GM12878 (cell line): ENCODE results near the gene REPS1. TPM values are rescaled to one million over a fixed set of nuclear protein-coding genes. Genes with fewer than 3 reads are reported as not detected.

ENCODE experiments used
- ATAC-seq: fragments of 200-7000 bp; cut with Tn5 transposase; 3 replicates; pipeline ENCODE4 v1.9.1; 2020; ENCODE audit warnings: mild to moderate bottlenecking, moderate library complexity
- BruUV-seq: library from RNA; stranded (reverse); fragments of 400-500 nt; replicated peaks from 2 replicates; lab custom pipeline; 2021; lab: Mats Ljungman, UMichigan
- CTCF ChIA-PET: fragments of 300-600 bp; sonication (Branson Sonifier 250); formaldehyde crosslinking; extraction: SDS; loops from one replicate; lab custom pipeline; 2021; ENCODE audit warnings: inconsistent platforms; lab: Yijun Ruan, JAX
- POLR2A ChIA-PET: fragments of 350-600 bp; formaldehyde crosslinking; extraction: SDS; loops from one replicate; lab custom pipeline; 2021; ENCODE audit warnings: inconsistent platforms; lab: Charles Lee
- RAD21 ChIA-PET: fragments of 300-600 bp; sonication (Branson Sonifier 250); formaldehyde crosslinking; loops from one replicate; lab custom pipeline; 2023; ENCODE audit warnings: antibody characterized with exemption; ENCODE audit not compliant: unreplicated experiment; lab: Charles Lee
- SMC1A ChIA-PET: fragments of 300-600 bp; sonication (Branson Sonifier 250); formaldehyde crosslinking; loops from one replicate; lab custom pipeline; 2023; ENCODE audit not compliant: unreplicated experiment, uncharacterized antibody; lab: Charles Lee
- DNase-seq: peaks from one replicate; pipeline ENCODE4 v3.0.0-alpha.2; 2011; ENCODE audit warnings: low read depth, low spot score
- FAIRE-seq: peaks from 3 replicates; lab custom pipeline; 2011; peaks lifted over from hg19 to GRCh38; lab: Jason Lieb, UNC
- H2AFZ ChIP-seq: 2 replicates; pipeline ENCODE4 v1.6.0; 2011; ENCODE audit warnings: low read depth, low read length, control low read depth; ENCODE audit not compliant: control insufficient read depth
- H3K27ac ChIP-seq: 2 replicates; pipeline ENCODE4 v1.5.1; 2011; ENCODE audit warnings: control low read depth; ENCODE audit not compliant: control insufficient read depth, insufficient read depth
- H3K27me3 ChIP-seq, 2 experiments: replicated peaks in 1 of 2; 2 replicates each; pipeline versions ENCODE4 v1.6.0 to v1.6.1; 2011; ENCODE audit warnings: low read length in 1 of 2; ENCODE audit not compliant: control insufficient read depth in 2 of 2, insufficient read depth in 2 of 2
- H3K36me3 ChIP-seq, 2 experiments: 2 replicates each; pipeline ENCODE4 v1.5.1; 2011; ENCODE audit warnings: low read length in 1 of 2; ENCODE audit not compliant: control insufficient read depth in 2 of 2, insufficient read depth in 2 of 2
- H3K4me1 ChIP-seq: 2 replicates; pipeline ENCODE4 v1.6.1; 2011; ENCODE audit warnings: mild to moderate bottlenecking, low read length, moderate library complexity, mixed read lengths; ENCODE audit not compliant: control insufficient read depth, insufficient read depth
- H3K4me2 ChIP-seq: 2 replicates; pipeline ENCODE4 v1.6.0; 2011; ENCODE audit warnings: control low read depth; ENCODE audit not compliant: control insufficient read depth, insufficient read depth
- H3K4me3 ChIP-seq: fragments of 200-600 bp; sonication (generic); 2 replicates; pipeline ENCODE4 v1.5.1; 2016
- H3K79me2 ChIP-seq: 2 replicates; pipeline ENCODE4 v1.6.0; 2011; ENCODE audit warnings: low read length; ENCODE audit not compliant: control insufficient read depth, insufficient read depth
- H3K9ac ChIP-seq: 2 replicates; pipeline ENCODE4 v1.8.0; 2011; ENCODE audit warnings: low read length, control low read depth, mixed read lengths; ENCODE audit not compliant: control insufficient read depth, insufficient read depth
- H3K9me3 ChIP-seq: replicated peaks from 3 replicates; pipeline ENCODE4 v1.5.1; 2011; ENCODE audit warnings: mild to moderate bottlenecking, low read length; ENCODE audit not compliant: control insufficient read depth, insufficient read depth
- H4K20me1 ChIP-seq: 2 replicates; pipeline ENCODE4 v1.6.0; 2011; ENCODE audit not compliant: control insufficient read depth, insufficient read depth
- ATF7 ChIP-seq: fragments of 450-650 bp; IDR thresholded peaks from 2 replicates; pipeline ENCODE4 v1.6.1; 2016; ENCODE audit warnings: low read depth, mild to moderate bottlenecking
- CBX5 ChIP-seq: sonication (generic); IDR thresholded peaks from 2 replicates; pipeline ENCODE4 v1.6.1; 2016; ENCODE audit warnings: low read depth, moderate library complexity, mild to moderate bottlenecking, inconsistent platforms
- CHD1 ChIP-seq: IDR thresholded peaks from 2 replicates; pipeline ENCODE4 v1.6.1; 2012; ENCODE audit warnings: low read depth, low read length, improper control_type of control experiment
- CHD4 ChIP-seq: fragments of 200-600 bp; sonication (generic); IDR thresholded peaks from 2 replicates; pipeline ENCODE4 v1.6.1; 2016; ENCODE audit warnings: mild to moderate bottlenecking
- GABPA ChIP-seq: IDR thresholded peaks from 2 replicates; pipeline ENCODE4 v1.6.1; 2014; ENCODE audit warnings: antibody characterized with exemption, low read depth, mild to moderate bottlenecking, inconsistent platforms
- RAD21 ChIP-seq: IDR thresholded peaks from 2 replicates; pipeline ENCODE4 v1.6.1; 2011; ENCODE audit warnings: mild to moderate bottlenecking, low read depth, low read length, moderate library complexity; ENCODE audit not compliant: insufficient read depth
- SIX5 ChIP-seq: IDR thresholded peaks from 2 replicates; pipeline ENCODE4 v1.6.1; 2011; ENCODE audit warnings: mild to moderate bottlenecking, low read depth, low read length, moderate library complexity; ENCODE audit not compliant: severe bottlenecking
- SP1 ChIP-seq: IDR thresholded peaks from one replicate; pipeline ENCODE4 v1.6.1; 2011; ENCODE audit warnings: low read depth, low read length
- SREBF1 ChIP-seq: IDR thresholded peaks from 2 replicates; pipeline ENCODE4 v1.6.1; 2012; ENCODE audit warnings: mild to moderate bottlenecking, low read length
- TAF1 ChIP-seq: IDR thresholded peaks from 2 replicates; pipeline ENCODE4 v1.6.1; 2011; ENCODE audit warnings: mild to moderate bottlenecking, low read depth, low read length, borderline replicate concordance
- ZNF217 ChIP-seq: fragments of 450-650 bp; IDR thresholded peaks from 2 replicates; pipeline ENCODE4 v1.6.1; 2017; ENCODE audit warnings: antibody characterized with exemption, mild to moderate bottlenecking
- WGBS: methylation state at CpG from one replicate; pipeline ENCODE4 v1.1.6; 2016; ENCODE audit warnings: low lambda C conversion rate; ENCODE audit not compliant: insufficient replicate concordance, insufficient coverage; ENCODE audit errors: missing lambda C conversion rate; 5-methylcytosine and 5-hydroxymethylcytosine counted together
- in situ Hi-C: fragments of 300-500 bp; cut with MboI; formaldehyde crosslinking; loops from 9 replicates; pipeline ENCODE4 v1.14.3; 2018; ENCODE audit warnings: mixed read lengths
- intact Hi-C: fragments of 100-400 bp; cut with micrococcal nuclease; formaldehyde crosslinking; loops from one replicate; pipeline ENCODE4 v1.14.2; 2022; ENCODE audit not compliant: unreplicated experiment
- polyA plus RNA-seq, 11 experiments: library from polyadenylated mRNA; depleted of rRNA in 4 of 11; unstranded in 6 of 11; stranded (reverse) in 5 of 11; fragments of >200 nt; fragmentation: Nextera tagmentation in 4 of 11; fragmentation: Illumina TruSeq in 1 of 11; extraction: Ambion mirVana in 4 of 11; extraction: Trizol in 1 of 11; gene quantifications; 1 replicate in 1 of 11; 2 replicates in 10 of 11; pipeline versions ENCODE4 v1.2.1 to v1.2.3, GENCODE V29; 2011 to 2016; ENCODE audit warnings: inconsistent platforms in 2 of 11, missing spikeins in 2 of 11, low read depth in 1 of 11
- total RNA-seq, 4 experiments: library from RNA; depleted of rRNA in 3 of 4; stranded (reverse); fragments of >200 nt in 3 of 4; fragmentation: Illumina TruSeq in 1 of 4; extraction: Trizol in 1 of 4; gene quantifications; 2 replicates each; pipeline versions ENCODE4 v1.2.1 to v1.2.3, GENCODE V29; 2013 to 2021
- TF ChIP-seq, protein P1 (sequence below): IDR thresholded peaks from 2 replicates; pipeline ENCODE4 v1.6.1; 2012; ENCODE audit warnings: low read depth, low read length, improper control_type of control experiment
- TF ChIP-seq, protein P2 (sequence below), 3 experiments: IDR thresholded peaks in 2 of 3; conservative IDR thresholded peaks in 1 of 3; 2 replicates each; pipeline ENCODE4 v1.5.1; 2011; ENCODE audit warnings: low read depth in 3 of 3, low read length in 3 of 3, mild to moderate bottlenecking in 3 of 3, control low read depth in 2 of 3, moderate library complexity in 2 of 3, inconsistent platforms in 1 of 3, mixed read lengths in 1 of 3; ENCODE audit not compliant: control insufficient read depth in 2 of 3, insufficient read depth in 1 of 3; ENCODE audit errors: extremely low read depth in 1 of 3
- TF ChIP-seq, protein P3 (sequence below): fragments of 450-650 bp; IDR thresholded peaks from 2 replicates; pipeline ENCODE4 v1.6.1; 2017; ENCODE audit warnings: borderline replicate concordance

The REPS1 gene
- total and polyA plus RNA-seq, 10 of the 15 experiments (the other 5 are each of a cell fraction or from before 2014, with no cell fraction given): 13.7 to 59.3 (median 31.7) TPM

DNA sequence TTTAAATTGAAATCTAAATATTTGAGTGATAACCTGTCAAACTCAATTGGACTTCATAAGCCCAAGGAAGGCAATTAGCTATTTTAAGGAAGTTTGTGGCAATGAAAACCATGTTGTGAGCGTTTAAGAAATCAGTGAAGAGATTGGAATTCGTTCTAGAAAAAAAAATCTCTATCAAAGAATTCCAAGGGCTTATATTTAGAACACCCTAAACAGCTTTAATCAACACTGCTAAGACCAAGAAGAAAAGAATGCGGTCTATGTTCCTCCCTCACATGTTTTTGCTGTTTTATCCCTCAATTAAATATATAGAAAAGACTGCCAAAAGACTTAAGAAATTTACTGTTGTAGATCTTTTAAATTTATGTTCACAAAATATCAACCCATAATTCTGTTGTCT, 23.9 kb upstream of the REPS1 start:
- Histone ChIP-seq H2AFZ (no peak overlapping the region), H3K4me3 (no peak overlapping the region), H3K36me3 (no peaks in the 10 kb centered on the region), H3K4me2 (no peak overlapping the region), H3K9me3 (no peaks in the 10 kb centered on the region), H3K4me1 (no peaks in the 10 kb centered on the region), H4K20me1 (no peaks in the 10 kb centered on the region), H3K79me2 (no peaks in the 10 kb centered on the region), H3K27me3 (no peaks in the 10 kb centered on the region), H3K9ac (no peak overlapping the region), H3K27ac (no peak overlapping the region)
- ATAC-seq: no peak
- ChIA-PET SMC1A (interaction anchor here (1.4 kb wide), 1 partner anchor 207 kb away, joined by 3 read pairs; no protein-coding TSS in a partner anchor), RAD21 (no interaction called here), CTCF (no interaction called here), POLR2A (no interaction called here)
- DNase-seq: no peak
- intact Hi-C loops (no loop called here), in situ Hi-C loops (no loop called here)
- TF ChIP-seq SREBF1 (no peak), TAF1 (no peak), GABPA (no peak), RAD21 (no peak), SIX5 (no peak), CHD4 (no peak), ZNF217 (no peak)
- TF ChIP-seq, protein P1, sequence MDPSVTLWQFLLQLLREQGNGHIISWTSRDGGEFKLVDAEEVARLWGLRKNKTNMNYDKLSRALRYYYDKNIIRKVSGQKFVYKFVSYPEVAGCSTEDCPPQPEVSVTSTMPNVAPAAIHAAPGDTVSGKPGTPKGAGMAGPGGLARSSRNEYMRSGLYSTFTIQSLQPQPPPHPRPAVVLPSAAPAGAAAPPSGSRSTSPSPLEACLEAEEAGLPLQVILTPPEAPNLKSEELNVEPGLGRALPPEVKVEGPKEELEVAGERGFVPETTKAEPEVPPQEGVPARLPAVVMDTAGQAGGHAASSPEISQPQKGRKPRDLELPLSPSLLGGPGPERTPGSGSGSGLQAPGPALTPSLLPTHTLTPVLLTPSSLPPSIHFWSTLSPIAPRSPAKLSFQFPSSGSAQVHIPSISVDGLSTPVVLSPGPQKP: no peak
- FAIRE-seq: no peak
- no TSS peak for BruUV-seq
- WGBS: 20% methylated on average over 3 of the region's 3 CpGs

DNA sequence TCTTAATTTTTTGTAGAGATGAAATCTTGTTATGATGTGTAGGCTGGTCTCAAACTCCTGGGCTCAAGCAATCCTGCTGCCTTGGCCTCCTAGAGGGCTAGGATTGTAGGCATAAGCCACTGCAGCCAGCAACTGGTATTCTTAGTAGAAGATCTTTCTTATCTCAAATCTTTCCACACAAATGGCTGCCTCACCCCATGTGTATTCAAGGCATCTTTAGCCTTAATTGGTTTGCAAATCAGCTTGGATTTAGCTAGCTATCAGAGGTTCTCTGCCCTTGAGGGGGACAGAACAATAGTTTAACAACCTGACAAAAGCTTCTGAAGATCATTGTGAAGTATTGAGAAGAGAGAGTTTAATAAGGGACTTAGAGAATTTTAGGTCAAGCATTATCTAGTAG, 22.6 kb upstream of the REPS1 start:
- no peaks in the 10 kb centered on the region for H3K79me2 ChIP-seq
- no peak overlapping the region for H3K4me2 ChIP-seq
- intact Hi-C loops (no loop called here), in situ Hi-C loops (no loop called here)
- no peak overlapping the region for H3K27ac ChIP-seq
- no peaks in the 10 kb centered on the region for H3K27me3 ChIP-seq
- ChIA-PET RAD21 (no interaction called here), SMC1A (interaction anchor here (2.1 kb wide), 1 partner anchor 20 kb away, joined by 5 read pairs; no protein-coding TSS in a partner anchor), CTCF (interaction anchor here (1.4 kb wide), 1 partner anchor 21 kb away, joined by 3 read pairs; no protein-coding TSS in a partner anchor), POLR2A (no interaction called here)
- H4K20me1 ChIP-seq: no peaks in the 10 kb centered on the region
- no peak for FAIRE-seq
- ATAC-seq: no peak
- H3K4me1 ChIP-seq: no peaks in the 10 kb centered on the region
- H3K9ac ChIP-seq: no peak overlapping the region
- no TSS peak for BruUV-seq
- H2AFZ ChIP-seq: no peak overlapping the region
- no peaks in the 10 kb centered on the region for H3K9me3 ChIP-seq
- no peaks in the 10 kb centered on the region for H3K36me3 ChIP-seq
- no peak overlapping the region for H3K4me3 ChIP-seq
- DNase-seq: no peak
- TF ChIP-seq CBX5 (no peak), SP1 (no peak), CHD1 (no peak), ATF7 (no peak)
- TF ChIP-seq, protein P2, sequence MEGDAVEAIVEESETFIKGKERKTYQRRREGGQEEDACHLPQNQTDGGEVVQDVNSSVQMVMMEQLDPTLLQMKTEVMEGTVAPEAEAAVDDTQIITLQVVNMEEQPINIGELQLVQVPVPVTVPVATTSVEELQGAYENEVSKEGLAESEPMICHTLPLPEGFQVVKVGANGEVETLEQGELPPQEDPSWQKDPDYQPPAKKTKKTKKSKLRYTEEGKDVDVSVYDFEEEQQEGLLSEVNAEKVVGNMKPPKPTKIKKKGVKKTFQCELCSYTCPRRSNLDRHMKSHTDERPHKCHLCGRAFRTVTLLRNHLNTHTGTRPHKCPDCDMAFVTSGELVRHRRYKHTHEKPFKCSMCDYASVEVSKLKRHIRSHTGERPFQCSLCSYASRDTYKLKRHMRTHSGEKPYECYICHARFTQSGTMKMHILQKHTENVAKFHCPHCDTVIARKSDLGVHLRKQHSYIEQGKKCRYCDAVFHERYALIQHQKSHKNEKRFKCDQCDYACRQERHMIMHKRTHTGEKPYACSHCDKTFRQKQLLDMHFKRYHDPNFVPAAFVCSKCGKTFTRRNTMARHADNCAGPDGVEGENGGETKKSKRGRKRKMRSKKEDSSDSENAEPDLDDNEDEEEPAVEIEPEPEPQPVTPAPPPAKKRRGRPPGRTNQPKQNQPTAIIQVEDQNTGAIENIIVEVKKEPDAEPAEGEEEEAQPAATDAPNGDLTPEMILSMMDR (IDR thresholded peaks at IDR 0.05 in 2 of 3, conservative IDR thresholded peaks at IDR 0.05 in 1 of 3; ENCODE audit: control insufficient read depth in 2 of 3, extremely low read depth in 1 of 3, insufficient read depth in 1 of 3, low read depth in 3 of 3, low read length in 3 of 3): no peak
- TF ChIP-seq, protein P3, sequence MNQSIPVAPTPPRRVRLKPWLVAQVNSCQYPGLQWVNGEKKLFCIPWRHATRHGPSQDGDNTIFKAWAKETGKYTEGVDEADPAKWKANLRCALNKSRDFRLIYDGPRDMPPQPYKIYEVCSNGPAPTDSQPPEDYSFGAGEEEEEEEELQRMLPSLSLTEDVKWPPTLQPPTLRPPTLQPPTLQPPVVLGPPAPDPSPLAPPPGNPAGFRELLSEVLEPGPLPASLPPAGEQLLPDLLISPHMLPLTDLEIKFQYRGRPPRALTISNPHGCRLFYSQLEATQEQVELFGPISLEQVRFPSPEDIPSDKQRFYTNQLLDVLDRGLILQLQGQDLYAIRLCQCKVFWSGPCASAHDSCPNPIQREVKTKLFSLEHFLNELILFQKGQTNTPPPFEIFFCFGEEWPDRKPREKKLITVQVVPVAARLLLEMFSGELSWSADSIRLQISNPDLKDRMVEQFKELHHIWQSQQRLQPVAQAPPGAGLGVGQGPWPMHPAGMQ: no peak
